Gastrocnemius medialis (tissue), 4 donors: ENCODE measurements around the gene PDYN. TPM values are rescaled to one million over a fixed set of nuclear protein-coding genes. Genes with fewer than 3 reads are reported as not detected.

Source experiments
- ATAC-seq, 2 donors: fragments of 150-250 bp; one replicate each; pipeline ENCODE4 v1.9.1; 2016
- DNase-seq, 2 donors: peaks; one replicate each; pipeline ENCODE4 v3.0.0-alpha.2; 2019
- H3K27ac ChIP-seq, 4 donors: fragments of 200-600 bp; sonication (generic); 1 replicate in 1 of 4; 2 replicates in 3 of 4; pipeline ENCODE4 v1.5.1; 2016 to 2018; ENCODE audit warnings: mild to moderate bottlenecking in 2 of 4, moderate library complexity in 1 of 4
- H3K27me3 ChIP-seq, 3 donors: fragments of 200-600 bp; sonication (generic) in 2 of 3; 1 replicate in 1 of 3; 2 replicates in 2 of 3; pipeline versions ENCODE4 v1.5.1 to v1.6.0; 2016 to 2019; ENCODE audit warnings: mild to moderate bottlenecking in 1 of 3, moderate library complexity in 1 of 3
- H3K36me3 ChIP-seq, 2 donors: fragments of 200-600 bp; sonication (generic) in 1 of 2; one replicate each; pipeline ENCODE4 v1.5.1; 2017 to 2018
- H3K4me1 ChIP-seq, 2 donors: fragments of 200-600 bp; sonication (generic) in 1 of 2; one replicate each; pipeline ENCODE4 v1.5.1; 2016 to 2017; ENCODE audit warnings: mild to moderate bottlenecking in 2 of 2
- H3K4me3 ChIP-seq, 4 donors: fragments of 200-600 bp; sonication (generic) in 3 of 4; 1 replicate in 1 of 4; 2 replicates in 3 of 4; pipeline ENCODE4 v1.5.1; 2016 to 2019; ENCODE audit warnings: mild to moderate bottlenecking in 2 of 4
- H3K9me3 ChIP-seq, 3 donors: fragments of 200-600 bp; sonication (generic) in 2 of 3; 1 replicate in 1 of 3; 2 replicates in 2 of 3; pipeline ENCODE4 v1.5.1; 2016 to 2019
- CTCF ChIP-seq, 5 experiments: fragments of 450-650 bp in 3 of 5; fragments of 200-600 bp in 2 of 5; sonication (generic) in 2 of 5; IDR thresholded peaks in 4 of 5; conservative IDR thresholded peaks in 1 of 5; 1 replicate in 4 of 5; 2 replicates in 1 of 5; pipeline ENCODE4 v1.5.1; 2016 to 2019; ENCODE audit warnings: antibody characterized with exemption in 5 of 5, mild to moderate bottlenecking in 3 of 5, moderate library complexity in 3 of 5
- POLR2A ChIP-seq, 2 donors: fragments of 450-650 bp; IDR thresholded peaks; one replicate each; pipeline ENCODE4 v1.6.1; 2017; ENCODE audit warnings: antibody characterized with exemption in 2 of 2, mild to moderate bottlenecking in 2 of 2, moderate library complexity in 2 of 2
- in situ Hi-C, 4 donors: fragments of 200-750 bp; cut with MboI; loops; one replicate each; pipeline versions ENCODE4 v1.15.0 to v1.8.0; 2017; ENCODE audit warnings: low sequenced_read_pairs in 4 of 4
- intact Hi-C: fragments of 100-400 bp; cut with DNase I; formaldehyde crosslinking; loops from one replicate; pipeline ENCODE4 v1.15.1; 2023; ENCODE audit warnings: low total_unique reads
- total RNA-seq, 4 donors: library from RNA; depleted of rRNA; stranded (reverse); fragments of >200 nt; gene quantifications; one replicate each; pipeline versions ENCODE4 v1.1.0 to v1.2.3, GENCODE V29; 2016

PDYN gene
- total RNA-seq, 4 donors from 2014 or later, result not detected

GRCh38 chr20:2032168-2032567, 38.3 kb upstream of the PDYN start:
- no peak overlapping the region for H3K4me3 ChIP-seq
- H3K4me1 ChIP-seq, result no peaks in the 10 kb centered on the region
- no peaks in the 10 kb centered on the region for H3K36me3 ChIP-seq
- intact Hi-C loops (no loop called here), in situ Hi-C loops (no loop called here)
- ATAC-seq (no peak), DNase-seq (no peak)
- peaks cover 0 to 5% (median 4%) of the 10 kb centered on the region in 3 donors for H3K27me3 ChIP-seq
- no peak overlapping the region for H3K27ac ChIP-seq
- H3K9me3 ChIP-seq, result no peaks in the 10 kb centered on the region
- no peak for TF ChIP-seq POLR2A (IDR thresholded peaks at IDR 0.05)

GRCh38 chr20:2026514-2026913, 32.7 kb upstream of the PDYN start:
- ATAC-seq, result no peak
- no peaks in the 10 kb centered on the region for H3K4me1 ChIP-seq
- in situ Hi-C loops, result no loop called here
- no peak for DNase-seq
- no peak overlapping the region for H3K4me3 ChIP-seq
- no peak overlapping the region for H3K27ac ChIP-seq
- no peaks in the 10 kb centered on the region for H3K9me3 ChIP-seq
- H3K27me3 ChIP-seq, result peaks cover 0 to 6% (median 0%) of the 10 kb centered on the region in 3 donors
- no peak for TF ChIP-seq POLR2A (IDR thresholded peaks at IDR 0.05)
- no peak for TF ChIP-seq CTCF (IDR thresholded peaks at IDR 0.05 in 4 of 5, conservative IDR thresholded peaks at IDR 0.05 in 1 of 5)
- no peaks in the 10 kb centered on the region for H3K36me3 ChIP-seq
- intact Hi-C loops, result no loop called here

DNA sequence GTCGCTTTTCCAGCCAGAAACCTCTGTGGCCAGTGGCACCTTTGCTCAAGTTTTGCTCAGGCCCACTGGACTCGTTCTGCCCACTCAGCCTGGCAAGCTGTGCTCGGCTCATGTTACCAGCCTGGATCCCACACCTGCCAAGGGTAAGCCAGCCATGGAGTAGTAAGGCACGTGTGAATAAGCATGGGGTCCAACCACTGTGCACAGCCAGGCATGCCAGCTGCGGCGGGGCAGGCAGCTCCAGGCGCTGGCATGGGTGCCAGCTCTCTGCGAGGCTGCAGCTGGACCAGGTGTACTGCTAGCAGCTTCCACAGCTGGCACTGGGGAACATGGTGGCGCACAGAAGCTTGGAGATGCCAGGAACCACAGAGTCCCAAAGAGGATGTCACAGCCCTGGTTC, 32.1 kb upstream of the PDYN start:
- no peaks in the 10 kb centered on the region for H3K4me1 ChIP-seq
- peaks cover 0 to 6% (median 0%) of the 10 kb centered on the region in 3 donors for H3K27me3 ChIP-seq
- in situ Hi-C loops (no loop called here), intact Hi-C loops (no loop called here)
- no peak for TF ChIP-seq POLR2A (IDR thresholded peaks at IDR 0.05)
- TF ChIP-seq CTCF (IDR thresholded peaks at IDR 0.05 in 4 of 5, conservative IDR thresholded peaks at IDR 0.05 in 1 of 5), result no peak
- no peak overlapping the region for H3K4me3 ChIP-seq
- no peak overlapping the region for H3K27ac ChIP-seq
- no peaks in the 10 kb centered on the region for H3K9me3 ChIP-seq
- DNase-seq (no peak), ATAC-seq (no peak)
- H3K36me3 ChIP-seq, result no peaks in the 10 kb centered on the region

DNA sequence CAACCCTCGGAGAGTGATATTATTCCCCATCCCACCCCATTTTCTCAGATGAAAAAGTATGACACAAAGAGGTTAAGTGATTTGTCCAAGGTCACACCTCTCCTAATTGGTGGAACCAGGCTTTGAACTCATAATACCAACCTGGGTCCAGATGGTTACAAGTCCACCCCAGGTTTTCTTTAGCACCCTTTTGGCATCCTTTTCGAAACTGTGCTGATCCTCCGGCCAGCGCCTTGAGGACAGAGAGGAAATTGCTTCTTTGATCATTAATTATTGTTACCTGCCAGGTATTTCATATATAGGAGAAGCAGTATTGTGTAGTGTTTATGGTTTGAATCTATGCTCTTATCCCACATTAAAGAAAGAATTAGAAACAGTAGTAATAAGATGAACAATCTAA, 29.3 kb upstream of the PDYN start:
- Histone ChIP-seq H3K27ac (no peak overlapping the region), H3K27me3 (peaks cover 0 to 6% (median 0%) of the 10 kb centered on the region in 3 donors), H3K36me3 (no peaks in the 10 kb centered on the region), H3K9me3 (no peaks in the 10 kb centered on the region), H3K4me1 (no peaks in the 10 kb centered on the region), H3K4me3 (no peak overlapping the region)
- in situ Hi-C loops (no loop called here), intact Hi-C loops (no loop called here)
- TF ChIP-seq CTCF (IDR thresholded peaks at IDR 0.05 in 4 of 5, conservative IDR thresholded peaks at IDR 0.05 in 1 of 5) (no peak), POLR2A (IDR thresholded peaks at IDR 0.05) (no peak)
- no peak for ATAC-seq
- no peak for DNase-seq

- no peak for DNase-seq
- in situ Hi-C loops (no loop called here), intact Hi-C loops (no loop called here)
- TF ChIP-seq POLR2A (IDR thresholded peaks at IDR 0.05) (no peak), CTCF (IDR thresholded peaks at IDR 0.05 in 4 of 5, conservative IDR thresholded peaks at IDR 0.05 in 1 of 5) (no peak)
- Histone ChIP-seq H3K4me1 (no peaks in the 10 kb centered on the region), H3K9me3 (no peaks in the 10 kb centered on the region), H3K27me3 (peaks cover 0 to 6% (median 0%) of the 10 kb centered on the region in 3 donors), H3K4me3 (no peak overlapping the region), H3K36me3 (no peaks in the 10 kb centered on the region), H3K27ac (no peak overlapping the region)
- ATAC-seq, result no peak
Measured at GRCh38 chr20:2022163-2022562, 28.3 kb upstream of the PDYN start.
